IMR-90 (cell line): ENCODE results near the gene MSRB1. TPM values are rescaled to one million over a fixed set of nuclear protein-coding genes. Genes with fewer than 3 reads are reported as not detected.

Experiments used
- ATAC-seq: fragments of 200-7000 bp; cut with Tn5 transposase; 2 replicates; pipeline ENCODE4 v1.9.1; 2020; ENCODE audit warnings: low read depth, mild to moderate bottlenecking, moderate library complexity
- BruUV-seq: library from RNA; stranded (reverse); fragments of 400-500 nt; replicated peaks from 2 replicates; lab custom pipeline; 2021; lab: Mats Ljungman, UMichigan
- CTCF ChIA-PET: fragments of 300-600 bp; formaldehyde crosslinking; extraction: SDS; loops from one replicate; lab custom pipeline; 2021; ENCODE audit warnings: antibody characterized with exemption; lab: Yijun Ruan, JAX
- POLR2A ChIA-PET: fragments of 300-600 bp; sonication (Branson Sonifier 250); formaldehyde crosslinking; loops from one replicate; lab custom pipeline; 2022; ENCODE audit warnings: antibody characterized with exemption; ENCODE audit not compliant: unreplicated experiment; lab: Charles Lee
- DNase-seq: peaks from one replicate; pipeline ENCODE4 v3.0.0; 2013
- H2AFZ ChIP-seq: replicated peaks from 2 replicates; pipeline ENCODE3; 2013; ENCODE audit warnings: low read length, mild to moderate bottlenecking; ENCODE audit not compliant: poor library complexity
- H2AK5ac ChIP-seq: 2 replicates; pipeline ENCODE4 v1.6.1; 2013; ENCODE audit warnings: low read depth, low read length, inconsistent platforms
- H2AK9ac ChIP-seq: replicated peaks from 2 replicates; pipeline ENCODE3; 2013; ENCODE audit warnings: mild to moderate bottlenecking, low read depth, low read length, moderate library complexity; ENCODE audit not compliant: poor library complexity
- H2BK120ac ChIP-seq: 2 replicates; pipeline ENCODE4 v1.6.1; 2013; ENCODE audit warnings: low read depth, low read length, inconsistent platforms
- H2BK15ac ChIP-seq: 3 replicates; pipeline ENCODE4 v1.6.1; 2013; ENCODE audit warnings: low read depth, low read length, inconsistent platforms
- H2BK20ac ChIP-seq: 2 replicates; pipeline ENCODE4 v1.6.1; 2013; ENCODE audit warnings: low read depth, mild to moderate bottlenecking, inconsistent platforms, low read length, moderate library complexity
- H2BK5ac ChIP-seq: 2 replicates; pipeline ENCODE4 v1.6.1; 2013; ENCODE audit warnings: mild to moderate bottlenecking, low read depth, low read length, inconsistent platforms; ENCODE audit not compliant: poor library complexity, severe bottlenecking
- H3K14ac ChIP-seq: replicated peaks from 2 replicates; pipeline ENCODE4 v1.6.1; 2013; ENCODE audit warnings: low read depth, low read length, inconsistent platforms
- H3K18ac ChIP-seq: 2 replicates; pipeline ENCODE4 v1.6.1; 2013; ENCODE audit warnings: low read depth, low read length, control low read depth
- H3K23ac ChIP-seq: 2 replicates; pipeline ENCODE4 v1.6.1; 2013; ENCODE audit warnings: low read depth, low read length, inconsistent platforms
- H3K27ac ChIP-seq: 2 replicates; pipeline ENCODE4 v1.5.1; 2013; ENCODE audit warnings: mild to moderate bottlenecking, control low read depth, low read length; ENCODE audit not compliant: insufficient read depth
- H3K27me3 ChIP-seq: 2 replicates; pipeline ENCODE4 v1.6.1; 2013; ENCODE audit warnings: low read length; ENCODE audit not compliant: control insufficient read depth, insufficient read depth
- H3K36me3 ChIP-seq: 2 replicates; pipeline ENCODE4 v1.6.1; 2013; ENCODE audit warnings: low read length, mixed read lengths; ENCODE audit not compliant: control insufficient read depth, insufficient read depth
- H3K4ac ChIP-seq: 2 replicates; pipeline ENCODE4 v1.6.1; 2013; ENCODE audit warnings: low read depth, low read length, inconsistent platforms
- H3K4me1 ChIP-seq: 2 replicates; pipeline ENCODE4 v1.6.1; 2013; ENCODE audit warnings: low read length, mixed read lengths; ENCODE audit not compliant: control insufficient read depth, insufficient read depth
- H3K4me2 ChIP-seq: 2 replicates; pipeline ENCODE4 v1.6.1; 2013; ENCODE audit warnings: low read depth, mild to moderate bottlenecking, control low read depth, low read length, moderate library complexity
- H3K4me3 ChIP-seq: 2 replicates; pipeline ENCODE4 v1.5.1; 2013; ENCODE audit warnings: low read depth, mild to moderate bottlenecking, control low read depth, low read length, moderate library complexity; ENCODE audit not compliant: insufficient read depth
- H3K56ac ChIP-seq: 2 replicates; pipeline ENCODE4 v1.6.1; 2013; ENCODE audit warnings: low read length, inconsistent platforms; ENCODE audit not compliant: insufficient read depth; ENCODE audit errors: extremely low read depth
- H3K79me1 ChIP-seq, 2 experiments: 2 replicates each; pipeline ENCODE4 v1.6.1; 2013; ENCODE audit warnings: low read length in 2 of 2, inconsistent platforms in 1 of 2, low read depth in 1 of 2
- H3K9ac ChIP-seq: 2 replicates; pipeline ENCODE4 v1.6.1; 2013; ENCODE audit warnings: low read depth, low read length, control low read depth
- H3K9me1 ChIP-seq: 2 replicates; pipeline ENCODE4 v1.6.1; 2013; ENCODE audit warnings: low read length, inconsistent platforms; ENCODE audit not compliant: insufficient read depth
- H3K9me3 ChIP-seq: 2 replicates; pipeline ENCODE4 v1.6.1; 2013; ENCODE audit warnings: low read length; ENCODE audit not compliant: control insufficient read depth, insufficient read depth
- H4K20me1 ChIP-seq: 2 replicates; pipeline ENCODE4 v1.6.1; 2013; ENCODE audit warnings: low read length, inconsistent platforms; ENCODE audit not compliant: insufficient read depth
- H4K5ac ChIP-seq: 2 replicates; pipeline ENCODE4 v1.6.1; 2013; ENCODE audit warnings: mild to moderate bottlenecking, low read depth, low read length, control low read depth
- H4K8ac ChIP-seq, 2 experiments: 2 replicates each; pipeline ENCODE4 v1.6.1; 2013; ENCODE audit warnings: low read depth in 2 of 2, low read length in 2 of 2, control low read depth in 1 of 2, inconsistent platforms in 1 of 2
- H4K91ac ChIP-seq: 2 replicates; pipeline ENCODE4 v1.6.1; 2013; ENCODE audit warnings: low read depth, low read length, inconsistent platforms; ENCODE audit not compliant: insufficient read depth
- CHD1 ChIP-seq: IDR thresholded peaks from 2 replicates; pipeline ENCODE4 v1.6.1; 2012; ENCODE audit warnings: low read depth, low read length, improper control_type of control experiment
- CTCF ChIP-seq: conservative IDR thresholded peaks from 2 replicates; pipeline ENCODE4 v1.5.1; 2012; ENCODE audit warnings: mild to moderate bottlenecking, low read depth, low read length, improper control_type of control experiment
- ELK1 ChIP-seq: fragments of 150-350 bp; IDR thresholded peaks from 2 replicates; pipeline ENCODE4 v1.6.1; 2016; ENCODE audit warnings: low read depth, mild to moderate bottlenecking, low read length, moderate library complexity, borderline replicate concordance
- FOS ChIP-seq: fragments of 150-350 bp; IDR thresholded peaks from 2 replicates; pipeline ENCODE4 v1.6.1; 2016; ENCODE audit warnings: low read depth, low read length
- MAFK ChIP-seq: IDR thresholded peaks from 2 replicates; pipeline ENCODE4 v1.6.1; 2012; ENCODE audit warnings: low read depth, low read length, improper control_type of control experiment
- NFE2L2 ChIP-seq: fragments of 150-350 bp; IDR thresholded peaks from 2 replicates; pipeline ENCODE4 v1.6.1; 2016; ENCODE audit warnings: low read depth, mild to moderate bottlenecking, low read length
- POLR2A ChIP-seq: IDR thresholded peaks from 2 replicates; pipeline ENCODE4 v1.6.1; 2012; ENCODE audit warnings: mild to moderate bottlenecking, low read depth, low read length
- RAD21 ChIP-seq: IDR thresholded peaks from 2 replicates; pipeline ENCODE4 v1.6.1; 2012; ENCODE audit warnings: low read length, improper control_type of control experiment
- RCOR1 ChIP-seq: IDR thresholded peaks from 2 replicates; pipeline ENCODE4 v1.6.1; 2012; ENCODE audit warnings: mild to moderate bottlenecking, low read length, improper control_type of control experiment; ENCODE audit not compliant: insufficient replicate concordance
- SMC3 ChIP-seq: fragments of 150-350 bp; IDR thresholded peaks from 2 replicates; pipeline ENCODE4 v1.6.1; 2016; ENCODE audit warnings: low read depth, mild to moderate bottlenecking, antibody characterized with exemption, low read length, moderate library complexity
- USF2 ChIP-seq: fragments of 150-350 bp; IDR thresholded peaks from 2 replicates; pipeline ENCODE4 v1.6.1; 2017; ENCODE audit warnings: mild to moderate bottlenecking, antibody characterized with exemption, low read length, low read depth
- WGBS, 2 experiments: methylation state at CpG; one replicate each; pipeline versions ENCODE4 v1.1.5 to v1.1.7; 2013; ENCODE audit warnings: missing lambda C conversion rate in 2 of 2; ENCODE audit not compliant: insufficient read length in 1 of 2; ENCODE audit errors: extremely low coverage in 2 of 2; 5-methylcytosine and 5-hydroxymethylcytosine counted together
- dilution Hi-C: fragments of 300-500 bp; cut with HindIII; formaldehyde crosslinking; loops from one replicate; pipeline ENCODE4 v1.14.3; 2018; ENCODE audit warnings: low sequenced_read_pairs; ENCODE audit not compliant: unreplicated experiment
- in situ Hi-C: fragments of 300-500 bp; cut with MboI; formaldehyde crosslinking; loops from 3 replicates; pipeline ENCODE4 v1.14.3; 2019; ENCODE audit warnings: low sequenced_read_pairs, inconsistent platforms, mixed read lengths
- intact Hi-C: fragments of 100-400 bp; cut with micrococcal nuclease; formaldehyde crosslinking; loops from 2 replicates; pipeline ENCODE4 v1.10.0; 2022
- polyA plus RNA-seq, 3 experiments: library from polyadenylated mRNA; depleted of rRNA; stranded (reverse); fragments of >200 nt; gene quantifications; 2 replicates each; pipeline ENCODE4 v1.2.3, GENCODE V29; 2012; ENCODE audit warnings: low replicate concordance in 1 of 3
- total RNA-seq: library from RNA; depleted of rRNA; stranded (reverse); fragments of >200 nt; gene quantifications from 2 replicates; pipeline ENCODE4 v1.2.3, GENCODE V29; 2012

Gene MSRB1
- total and polyA plus RNA-seq, 2 of the 4 experiments (the other 2 are of a cell fraction), result 17.0 to 32.3 TPM

- Histone ChIP-seq H3K9ac (peak overlapping the region; percentile 62), H3K23ac (no peak overlapping the region), H3K9me3 (no peaks in the 10 kb centered on the region), H3K4me3 (peak overlapping the region; percentile 66), H2BK20ac (no peak overlapping the region), H2BK5ac (no peak overlapping the region), H3K4ac (no peak overlapping the region), H2BK15ac (no peak overlapping the region), H2AK9ac (peak overlapping the region; percentile 86), H3K4me1 (peaks cover 6% of the 10 kb centered on the region), H3K56ac (no peak overlapping the region), H3K79me1 (peaks cover 9 to 36% of the 10 kb centered on the region in 2 experiments), H2AK5ac (peak overlapping the region; percentile 43; the same call in 1 of the 2 replicates), H4K8ac (no peak overlapping the region; a peak in 1 of 4 replicates), H3K36me3 (peaks cover 30% of the 10 kb centered on the region), H3K27ac (peak overlapping the region; percentile 10; the same call in 1 of the 2 replicates), H3K18ac (no peak overlapping the region), H4K91ac (no peak overlapping the region), H3K14ac (no peak overlapping the region), H3K4me2 (peak overlapping the region; percentile 75), H3K9me1 (peaks cover 3% of the 10 kb centered on the region; the same call in 1 of the 2 replicates), H2AFZ (peak overlapping the region; percentile 91), H3K27me3 (no peaks in the 10 kb centered on the region), H4K5ac (no peak overlapping the region), H2BK120ac (no peak overlapping the region), H4K20me1 (no peaks in the 10 kb centered on the region; the same call in 1 of the 2 replicates)
- POLR2A ChIA-PET, result no interaction called here
- TF ChIP-seq POLR2A (no peak), RAD21 (no peak), USF2 (no peak), ELK1 (no peak), CHD1 (no peak), CTCF (no peak), NFE2L2 (no peak), RCOR1 (no peak), SMC3 (no peak), FOS (no peak), MAFK (no peak)
- DNase-seq, result no peak
- WGBS, 2 experiments, result 6% methylated on average over 14 of the region's 22 CpGs; no CpG with 5 or more reads in 1 of the 2 experiments
- no TSS peak for BruUV-seq
- CTCF ChIA-PET, result no interaction called here
- intact Hi-C loops, result no loop called here
- ATAC-seq, result peak; percentile 42
- in situ Hi-C loops, result no loop called here
- dilution Hi-C loops, result no loop called here
Measured at GRCh38 chr16:1972490-1972877, 29.5 kb upstream of the MSRB1 start.
